OCI-M2 (cell line): Measurements from ENCODE around the gene STOML1.
"Not testable (repeated sequence)": the region's sequence is repeated elsewhere in the genome, so short reads cannot be mapped to it uniquely, and the experiment has no call there.

Experiments
- DNase-seq: peaks from one replicate; lab custom pipeline; 2025; ENCODE audit not compliant: unreplicated experiment; lab: John Stamatoyannopoulos, UW

The STOML1 gene

GRCh38 chr15:73948982-73949381 is 43.1 kb downstream of the STOML1 start:
- no peak for DNase-seq

GRCh38 chr15:73948396-73948795 is 43.7 kb downstream of the STOML1 start:
- DNase-seq = no peak

GRCh38 chr15:73947651-73948050 is 44.4 kb downstream of the STOML1 start:
- DNase-seq = no peak

- no peak for DNase-seq
These were observed 45.2 kb downstream of the STOML1 start for GRCh38 chr15:73946795-73947370.

GRCh38 chr15:73946046-73946721 is 45.9 kb downstream of the STOML1 start:
- no peak for DNase-seq

GRCh38 chr15:73945130-73945508 is 47.0 kb downstream of the STOML1 start:
- DNase-seq = no peak

- no peak for DNase-seq
These were observed 47.6 kb downstream of the STOML1 start for GRCh38 chr15:73944161-73945129.

GRCh38 chr15:73942751-73943270 is 49.3 kb downstream of the STOML1 start:
- no peak for DNase-seq

GRCh38 chr15:73941871-73942635 is 50.0 kb downstream of the STOML1 start:
- no peak for DNase-seq

GRCh38 chr15:73941449-73941848 is 50.6 kb downstream of the STOML1 start:
- no peak for DNase-seq

GRCh38 chr15:73941044-73941443 is 51.1 kb downstream of the STOML1 start:
- no peak for DNase-seq

- DNase-seq = no peak
These were observed 51.8 kb downstream of the STOML1 start for GRCh38 chr15:73940061-73940981.

- DNase-seq = no peak
These were observed 53.0 kb downstream of the STOML1 start for GRCh38 chr15:73939138-73939537.

GRCh38 chr15:73938516-73938915 is 53.6 kb downstream of the STOML1 start:
- not testable (repeated sequence) for DNase-seq

GRCh38 chr15:73937726-73938125 is 54.4 kb downstream of the STOML1 start:
- no peak for DNase-seq

- no peak for DNase-seq
These were observed 54.8 kb downstream of the STOML1 start for GRCh38 chr15:73937296-73937695.

GRCh38 chr15:73936588-73937290 is 55.4 kb downstream of the STOML1 start:
- no peak for DNase-seq

- no peak for DNase-seq
These were observed 55.9 kb downstream of the STOML1 start for GRCh38 chr15:73936181-73936580.

- no peak for DNase-seq
These were observed 56.5 kb downstream of the STOML1 start for GRCh38 chr15:73935547-73935946.
